ENCODE results near the gene SAMD7. TPM values are rescaled to one million over a fixed set of nuclear protein-coding genes. Genes with fewer than 3 reads are reported as not detected.

The SAMD7 gene
- total RNA-seq, 1 donor from 2014 or later: not detected

DNA sequence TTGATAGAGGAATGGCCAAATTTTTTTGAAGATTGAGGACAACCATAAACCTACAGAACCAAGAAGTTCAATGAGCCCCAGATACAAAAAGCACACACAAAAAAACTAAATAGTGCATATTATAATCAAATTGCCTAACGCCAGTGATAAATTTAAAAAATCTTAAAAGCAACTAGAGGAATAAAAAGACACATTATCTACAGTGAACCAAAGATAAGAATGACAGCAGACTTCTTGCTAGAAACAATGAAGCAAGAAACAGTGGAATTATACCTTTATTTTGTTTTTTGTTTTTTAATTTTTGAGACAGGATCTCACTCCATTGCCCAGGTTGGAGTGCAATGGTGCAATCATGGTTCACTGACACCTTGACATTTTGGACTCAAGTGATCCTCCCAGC is 9.9 kb upstream of the SAMD7 start:
- H3K27ac Mint-ChIP-seq (ENCODE audit: unreplicated experiment): no peak overlapping the region
- H3K36me3 Mint-ChIP-seq (ENCODE audit: low read depth, unreplicated experiment): no peaks in the 10 kb centered on the region
- no peaks in the 10 kb centered on the region for H3K9me3 Mint-ChIP-seq (ENCODE audit: unreplicated experiment)
- H3K4me3 Mint-ChIP-seq (ENCODE audit: unreplicated experiment): peak overlapping the region; percentile 6
- H3K4me1 Mint-ChIP-seq (ENCODE audit: unreplicated experiment): no peaks in the 10 kb centered on the region
- peaks cover 2% of the 10 kb centered on the region for H3K27me3 Mint-ChIP-seq (ENCODE audit: unreplicated experiment)
- TF ChIP-seq, protein P1, sequence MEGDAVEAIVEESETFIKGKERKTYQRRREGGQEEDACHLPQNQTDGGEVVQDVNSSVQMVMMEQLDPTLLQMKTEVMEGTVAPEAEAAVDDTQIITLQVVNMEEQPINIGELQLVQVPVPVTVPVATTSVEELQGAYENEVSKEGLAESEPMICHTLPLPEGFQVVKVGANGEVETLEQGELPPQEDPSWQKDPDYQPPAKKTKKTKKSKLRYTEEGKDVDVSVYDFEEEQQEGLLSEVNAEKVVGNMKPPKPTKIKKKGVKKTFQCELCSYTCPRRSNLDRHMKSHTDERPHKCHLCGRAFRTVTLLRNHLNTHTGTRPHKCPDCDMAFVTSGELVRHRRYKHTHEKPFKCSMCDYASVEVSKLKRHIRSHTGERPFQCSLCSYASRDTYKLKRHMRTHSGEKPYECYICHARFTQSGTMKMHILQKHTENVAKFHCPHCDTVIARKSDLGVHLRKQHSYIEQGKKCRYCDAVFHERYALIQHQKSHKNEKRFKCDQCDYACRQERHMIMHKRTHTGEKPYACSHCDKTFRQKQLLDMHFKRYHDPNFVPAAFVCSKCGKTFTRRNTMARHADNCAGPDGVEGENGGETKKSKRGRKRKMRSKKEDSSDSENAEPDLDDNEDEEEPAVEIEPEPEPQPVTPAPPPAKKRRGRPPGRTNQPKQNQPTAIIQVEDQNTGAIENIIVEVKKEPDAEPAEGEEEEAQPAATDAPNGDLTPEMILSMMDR (IDR thresholded peaks at IDR 0.05; ENCODE audit: unreplicated experiment): no peak
- no peak for DNase-seq (ENCODE audit: low spot score)

GRCh38 chr3:169905404-169905803 is 6.0 kb upstream of the SAMD7 start:
- DNase-seq (ENCODE audit: low spot score): no peak
- no peaks in the 10 kb centered on the region for H3K4me1 Mint-ChIP-seq (ENCODE audit: unreplicated experiment)
- H3K9me3 Mint-ChIP-seq (ENCODE audit: unreplicated experiment): no peaks in the 10 kb centered on the region
- peaks cover 5% of the 10 kb centered on the region for H3K27me3 Mint-ChIP-seq (ENCODE audit: unreplicated experiment)
- H3K36me3 Mint-ChIP-seq (ENCODE audit: low read depth, unreplicated experiment): no peaks in the 10 kb centered on the region
- no peak overlapping the region for H3K27ac Mint-ChIP-seq (ENCODE audit: unreplicated experiment)
- H3K4me3 Mint-ChIP-seq (ENCODE audit: unreplicated experiment): no peak overlapping the region
- TF ChIP-seq, protein P1 (IDR thresholded peaks at IDR 0.05; ENCODE audit: unreplicated experiment): no peak

- Mint-ChIP-seq H3K4me1 (ENCODE audit: unreplicated experiment) (no peaks in the 10 kb centered on the region), H3K27me3 (ENCODE audit: unreplicated experiment) (peaks cover 5% of the 10 kb centered on the region), H3K36me3 (ENCODE audit: low read depth, unreplicated experiment) (no peaks in the 10 kb centered on the region), H3K9me3 (ENCODE audit: unreplicated experiment) (no peaks in the 10 kb centered on the region), H3K4me3 (ENCODE audit: unreplicated experiment) (no peak overlapping the region), H3K27ac (ENCODE audit: unreplicated experiment) (no peak overlapping the region)
- DNase-seq (ENCODE audit: low spot score): no peak
- TF ChIP-seq, protein P1 (IDR thresholded peaks at IDR 0.05; ENCODE audit: unreplicated experiment): no peak
These were observed 3.9 kb upstream of the SAMD7 start for GRCh38 chr3:169907476-169907875.

DNA sequence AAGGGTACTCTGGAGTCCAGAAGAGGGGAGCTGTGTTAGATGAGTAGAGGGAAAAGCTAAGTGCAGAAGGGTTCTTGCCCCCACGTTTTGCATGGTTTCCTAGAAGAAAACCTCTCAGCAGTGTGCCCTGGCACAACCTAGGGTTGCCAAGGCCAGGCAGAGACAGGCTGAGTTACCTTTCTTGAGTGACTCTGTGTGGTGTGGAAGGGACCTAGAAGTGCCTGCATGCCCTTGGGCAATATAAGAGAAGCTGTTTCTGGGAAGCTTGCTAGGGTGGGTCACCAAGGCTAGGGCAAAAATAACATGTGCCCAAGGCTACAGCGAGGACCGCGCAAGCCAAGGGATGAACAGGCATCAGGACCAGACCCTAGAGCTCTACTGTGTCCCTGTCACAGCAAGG is 3.4 kb upstream of the SAMD7 start:
- no peak for DNase-seq (ENCODE audit: low spot score)
- TF ChIP-seq, protein P1 (IDR thresholded peaks at IDR 0.05; ENCODE audit: unreplicated experiment): no peak
- Mint-ChIP-seq H3K27ac (ENCODE audit: unreplicated experiment) (no peak overlapping the region), H3K4me1 (ENCODE audit: unreplicated experiment) (no peaks in the 10 kb centered on the region), H3K36me3 (ENCODE audit: low read depth, unreplicated experiment) (no peaks in the 10 kb centered on the region), H3K4me3 (ENCODE audit: unreplicated experiment) (no peak overlapping the region), H3K9me3 (ENCODE audit: unreplicated experiment) (no peaks in the 10 kb centered on the region), H3K27me3 (ENCODE audit: unreplicated experiment) (peaks cover 3% of the 10 kb centered on the region)

- Mint-ChIP-seq H3K27me3 (ENCODE audit: unreplicated experiment) (peaks cover 3% of the 10 kb centered on the region), H3K9me3 (ENCODE audit: unreplicated experiment) (no peaks in the 10 kb centered on the region), H3K27ac (ENCODE audit: unreplicated experiment) (no peak overlapping the region), H3K4me1 (ENCODE audit: unreplicated experiment) (peaks cover 4% of the 10 kb centered on the region), H3K4me3 (ENCODE audit: unreplicated experiment) (no peak overlapping the region), H3K36me3 (ENCODE audit: low read depth, unreplicated experiment) (no peaks in the 10 kb centered on the region)
- TF ChIP-seq, protein P1 (IDR thresholded peaks at IDR 0.05; ENCODE audit: unreplicated experiment): no peak
- DNase-seq (ENCODE audit: low spot score): no peak
These were observed 2.0 kb downstream of the SAMD7 start for GRCh38 chr3:169913323-169913722.
